Measurements from ENCODE around the gene ITK. TPM values are rescaled to one million over a fixed set of nuclear protein-coding genes. Genes with fewer than 3 reads are reported as not detected.

ITK gene
- total and polyA plus RNA-seq, 4 donors, result 0.35 to 1.5 (median 0.43) TPM

DNA sequence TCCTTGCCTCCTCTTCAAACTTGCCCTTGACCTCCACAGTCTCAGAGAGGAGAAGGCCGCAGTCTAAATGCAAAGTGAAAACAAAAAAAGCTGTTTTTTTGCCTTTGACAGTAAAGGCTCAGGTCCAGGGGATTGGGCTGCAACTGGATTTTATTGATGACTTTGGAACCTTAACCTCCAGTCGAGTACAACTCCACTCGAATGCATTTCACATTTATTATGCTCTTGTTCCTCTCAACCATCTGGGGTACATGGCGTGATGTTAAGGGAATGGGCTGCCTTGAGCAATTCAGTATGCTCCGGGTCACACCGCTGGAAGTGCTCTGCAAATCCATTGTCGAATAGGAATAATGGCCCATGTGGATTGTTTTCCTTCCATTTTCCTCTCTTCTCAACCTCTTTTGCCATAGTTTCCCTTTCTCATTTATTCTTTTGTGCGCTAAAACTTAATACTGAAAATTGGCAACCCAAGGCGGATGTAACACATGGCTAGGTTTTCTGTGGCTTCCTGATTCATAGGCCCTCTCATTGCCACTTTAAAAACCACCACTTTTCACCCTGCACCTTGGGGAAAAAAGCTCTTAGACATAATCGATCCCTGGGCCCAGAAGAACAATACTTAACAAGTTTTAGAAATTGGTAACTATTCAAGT is 34.3 kb downstream of the ITK start:
- no peak overlapping the region for H3K9ac ChIP-seq (ENCODE audit: low read depth in 1 of 2, low read length in 2 of 2)
- no peaks in the 10 kb centered on the region for H3K36me3 ChIP-seq (ENCODE audit: control insufficient read depth in 4 of 4, insufficient read depth in 3 of 4, low read depth in 1 of 4, low read length in 3 of 4)
- DNase-seq (ENCODE audit: low spot score), result no peak
- WGBS, result 86% methylated on average over 10 of the region's 10 CpGs
- H3K27ac ChIP-seq (ENCODE audit: low read depth in 1 of 2, low read length in 2 of 2), result no peak overlapping the region
- no peaks in the 10 kb centered on the region for H3K4me1 ChIP-seq (ENCODE audit: control insufficient read depth in 4 of 4, insufficient read depth in 4 of 4, low read length in 3 of 4)
- H3K27me3 ChIP-seq (ENCODE audit: control insufficient read depth in 4 of 4, insufficient read depth in 4 of 4, low read length in 3 of 4), result no peaks in the 10 kb centered on the region
- TF ChIP-seq GABPA (IDR thresholded peaks at IDR 0.05 in 1 of 2, conservative IDR thresholded peaks at IDR 0.05 in 1 of 2) (no peak), RXRA (IDR thresholded peaks at IDR 0.05) (no peak), HNF4A (conservative IDR thresholded peaks at IDR 0.05) (no peak), ZBTB33 (IDR thresholded peaks at IDR 0.05) (no peak), CTCF (IDR thresholded peaks at IDR 0.05; ENCODE audit: low read depth, low read length, missing input control) (no peak), EGR1 (IDR thresholded peaks at IDR 0.05; ENCODE audit: low read depth in 2 of 2) (no peak), NR2F2 (IDR thresholded peaks at IDR 0.05) (no peak), JUND (IDR thresholded peaks at IDR 0.05) (no peak)
- TF ChIP-seq, protein P1, sequence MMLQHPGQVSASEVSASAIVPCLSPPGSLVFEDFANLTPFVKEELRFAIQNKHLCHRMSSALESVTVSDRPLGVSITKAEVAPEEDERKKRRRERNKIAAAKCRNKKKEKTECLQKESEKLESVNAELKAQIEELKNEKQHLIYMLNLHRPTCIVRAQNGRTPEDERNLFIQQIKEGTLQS (IDR thresholded peaks at IDR 0.05), result no peak
- TF ChIP-seq, protein P2, sequence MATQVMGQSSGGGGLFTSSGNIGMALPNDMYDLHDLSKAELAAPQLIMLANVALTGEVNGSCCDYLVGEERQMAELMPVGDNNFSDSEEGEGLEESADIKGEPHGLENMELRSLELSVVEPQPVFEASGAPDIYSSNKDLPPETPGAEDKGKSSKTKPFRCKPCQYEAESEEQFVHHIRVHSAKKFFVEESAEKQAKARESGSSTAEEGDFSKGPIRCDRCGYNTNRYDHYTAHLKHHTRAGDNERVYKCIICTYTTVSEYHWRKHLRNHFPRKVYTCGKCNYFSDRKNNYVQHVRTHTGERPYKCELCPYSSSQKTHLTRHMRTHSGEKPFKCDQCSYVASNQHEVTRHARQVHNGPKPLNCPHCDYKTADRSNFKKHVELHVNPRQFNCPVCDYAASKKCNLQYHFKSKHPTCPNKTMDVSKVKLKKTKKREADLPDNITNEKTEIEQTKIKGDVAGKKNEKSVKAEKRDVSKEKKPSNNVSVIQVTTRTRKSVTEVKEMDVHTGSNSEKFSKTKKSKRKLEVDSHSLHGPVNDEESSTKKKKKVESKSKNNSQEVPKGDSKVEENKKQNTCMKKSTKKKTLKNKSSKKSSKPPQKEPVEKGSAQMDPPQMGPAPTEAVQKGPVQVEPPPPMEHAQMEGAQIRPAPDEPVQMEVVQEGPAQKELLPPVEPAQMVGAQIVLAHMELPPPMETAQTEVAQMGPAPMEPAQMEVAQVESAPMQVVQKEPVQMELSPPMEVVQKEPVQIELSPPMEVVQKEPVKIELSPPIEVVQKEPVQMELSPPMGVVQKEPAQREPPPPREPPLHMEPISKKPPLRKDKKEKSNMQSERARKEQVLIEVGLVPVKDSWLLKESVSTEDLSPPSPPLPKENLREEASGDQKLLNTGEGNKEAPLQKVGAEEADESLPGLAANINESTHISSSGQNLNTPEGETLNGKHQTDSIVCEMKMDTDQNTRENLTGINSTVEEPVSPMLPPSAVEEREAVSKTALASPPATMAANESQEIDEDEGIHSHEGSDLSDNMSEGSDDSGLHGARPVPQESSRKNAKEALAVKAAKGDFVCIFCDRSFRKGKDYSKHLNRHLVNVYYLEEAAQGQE (IDR thresholded peaks at IDR 0.05), result no peak
- H3K9me3 ChIP-seq (ENCODE audit: control insufficient read depth in 4 of 4, low read length in 3 of 4), result no peaks in the 10 kb centered on the region
- H3K4me3 ChIP-seq (ENCODE audit: low read depth in 1 of 3, low read length in 3 of 3), result no peak overlapping the region

GRCh38 chr5:157215514-157216167 is 35.0 kb downstream of the ITK start:
- H3K27me3 ChIP-seq (ENCODE audit: control insufficient read depth in 4 of 4, insufficient read depth in 4 of 4, low read length in 3 of 4), result no peaks in the 10 kb centered on the region
- H3K4me1 ChIP-seq (ENCODE audit: control insufficient read depth in 4 of 4, insufficient read depth in 4 of 4, low read length in 3 of 4), result no peaks in the 10 kb centered on the region
- no peak for DNase-seq (ENCODE audit: low spot score)
- H3K9ac ChIP-seq (ENCODE audit: low read depth in 1 of 2, low read length in 2 of 2), result no peak overlapping the region
- H3K27ac ChIP-seq (ENCODE audit: low read depth in 1 of 2, low read length in 2 of 2), result no peak overlapping the region
- no peaks in the 10 kb centered on the region for H3K36me3 ChIP-seq (ENCODE audit: control insufficient read depth in 4 of 4, insufficient read depth in 3 of 4, low read depth in 1 of 4, low read length in 3 of 4)
- TF ChIP-seq HNF4G (IDR thresholded peaks at IDR 0.05), result no peak
- TF ChIP-seq NR2F2 (IDR thresholded peaks at IDR 0.05), result no peak
- TF ChIP-seq, protein P3, sequence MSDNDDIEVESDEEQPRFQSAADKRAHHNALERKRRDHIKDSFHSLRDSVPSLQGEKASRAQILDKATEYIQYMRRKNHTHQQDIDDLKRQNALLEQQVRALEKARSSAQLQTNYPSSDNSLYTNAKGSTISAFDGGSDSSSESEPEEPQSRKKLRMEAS (IDR thresholded peaks at IDR 0.05), result no peak
- no peak for TF ChIP-seq YY1 (IDR thresholded peaks at IDR 0.05)
- no peaks in the 10 kb centered on the region for H3K9me3 ChIP-seq (ENCODE audit: control insufficient read depth in 4 of 4, low read length in 3 of 4)
- 86% methylated on average over 5 of the region's 5 CpGs for WGBS
- H3K4me3 ChIP-seq (ENCODE audit: low read depth in 1 of 3, low read length in 3 of 3), result no peak overlapping the region
